IPS DF 19.7 (cell line): ENCODE data around the gene FHIP1A.

ENCODE experiments used
- DNase-seq: peaks from one replicate; pipeline ENCODE4 v3.0.0-alpha.2; 2013; ENCODE audit warnings: low read depth, low spot score

FHIP1A gene

GRCh38 chr4:151455212-151455611 is 46.2 kb downstream of the FHIP1A start:
- no peak for DNase-seq

DNA sequence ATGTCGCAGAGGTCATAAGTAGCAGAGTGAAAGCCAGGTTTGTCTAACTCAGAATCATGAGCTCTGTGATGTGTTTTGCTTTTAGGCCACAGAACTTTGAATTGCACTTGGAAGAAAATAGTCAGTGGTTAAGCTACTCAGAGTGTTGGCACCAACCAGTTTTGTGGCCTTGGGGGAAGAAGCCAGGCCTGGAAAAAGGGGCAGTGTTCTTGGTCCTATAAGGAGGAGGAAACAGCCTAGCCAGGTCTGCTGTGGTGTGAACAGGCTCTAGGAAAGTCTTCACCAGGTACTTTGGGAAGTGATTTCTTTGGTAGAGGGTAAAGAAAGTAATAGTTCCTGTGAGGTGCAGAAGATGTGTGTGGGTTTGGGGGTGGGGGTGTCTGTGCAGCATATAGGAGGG is 49.2 kb downstream of the FHIP1A start:
- DNase-seq, result no peak
